ENCODE measurements around the gene SPACA9. TPM values are rescaled to one million over a fixed set of nuclear protein-coding genes. Genes with fewer than 3 reads are reported as not detected.
A peak's percentile ranks its signal among the peaks of the same experiment; 100 is the strongest.

The SPACA9 gene
- total RNA-seq, 2 donors from 2014 or later = 2.3 TPM; not detected in 1

DNA sequence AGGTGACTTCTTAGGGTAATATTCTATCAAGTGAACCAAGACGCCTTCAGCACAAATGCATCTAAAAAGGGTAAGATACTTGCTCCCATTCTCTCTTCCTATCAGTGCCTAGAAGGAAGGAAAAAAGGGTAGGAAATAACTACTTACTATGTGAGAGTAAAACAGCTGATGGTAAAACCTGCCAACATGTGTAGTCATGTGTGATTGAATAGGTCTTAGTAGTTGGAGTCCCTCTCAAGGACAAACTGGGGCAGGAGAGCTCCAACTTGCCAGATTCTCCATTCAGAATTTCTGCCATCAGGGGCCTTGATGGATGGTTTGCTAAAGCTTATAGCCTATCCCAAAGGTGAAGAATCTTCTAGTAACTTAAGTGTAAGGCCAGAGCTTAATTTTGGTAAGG, 60.5 kb downstream of the SPACA9 start:
- Histone ChIP-seq H3K4me1 (peaks cover 34% of the 10 kb centered on the region), H3K27ac (no peak overlapping the region), H3K4me3 (no peak overlapping the region), H3K36me3 (replicated peaks in 1 of 2; ENCODE audit: insufficient read depth in 1 of 2, low read depth in 2 of 2) (no peaks in the 10 kb centered on the region), H3K27me3 (no peaks in the 10 kb centered on the region), H3K9me3 (no peaks in the 10 kb centered on the region)
- WGBS, 2 donors = 42 to 45% methylated on average over 1 of the region's 1 CpG
- intact Hi-C loops (cut with DNase I) = no loop called here
- DNase-seq (peak in 1 of 4 donors; percentile 33), ATAC-seq (peak; percentile 43)
- TF ChIP-seq, protein P1, sequence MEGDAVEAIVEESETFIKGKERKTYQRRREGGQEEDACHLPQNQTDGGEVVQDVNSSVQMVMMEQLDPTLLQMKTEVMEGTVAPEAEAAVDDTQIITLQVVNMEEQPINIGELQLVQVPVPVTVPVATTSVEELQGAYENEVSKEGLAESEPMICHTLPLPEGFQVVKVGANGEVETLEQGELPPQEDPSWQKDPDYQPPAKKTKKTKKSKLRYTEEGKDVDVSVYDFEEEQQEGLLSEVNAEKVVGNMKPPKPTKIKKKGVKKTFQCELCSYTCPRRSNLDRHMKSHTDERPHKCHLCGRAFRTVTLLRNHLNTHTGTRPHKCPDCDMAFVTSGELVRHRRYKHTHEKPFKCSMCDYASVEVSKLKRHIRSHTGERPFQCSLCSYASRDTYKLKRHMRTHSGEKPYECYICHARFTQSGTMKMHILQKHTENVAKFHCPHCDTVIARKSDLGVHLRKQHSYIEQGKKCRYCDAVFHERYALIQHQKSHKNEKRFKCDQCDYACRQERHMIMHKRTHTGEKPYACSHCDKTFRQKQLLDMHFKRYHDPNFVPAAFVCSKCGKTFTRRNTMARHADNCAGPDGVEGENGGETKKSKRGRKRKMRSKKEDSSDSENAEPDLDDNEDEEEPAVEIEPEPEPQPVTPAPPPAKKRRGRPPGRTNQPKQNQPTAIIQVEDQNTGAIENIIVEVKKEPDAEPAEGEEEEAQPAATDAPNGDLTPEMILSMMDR (IDR thresholded peaks at IDR 0.05) = no peak
- no peak for TF ChIP-seq POLR2A (IDR thresholded peaks at IDR 0.05)

Other genes starting within 250 kb of the SPACA9 start
- gene DDX31, start 208.9 kb upstream of the SPACA9 start, total RNA-seq = 10 to 100 TPM in 1 of 2 donors, 1 to 10 TPM in 1; 8.6 to 15.6 TPM
- 1 to 10 TPM; 6.2 to 6.9 TPM for gene GTF3C4, start 208.4 kb upstream of the SPACA9 start, total RNA-seq
- under 1 TPM in 1 of 2 donors, not detected in 1; 0.26 TPM for gene AK8, start 614 bp upstream of the SPACA9 start, total RNA-seq
- 10 to 100 TPM; 44.1 to 47.1 TPM for gene TSC1, start 65.7 kb downstream of the SPACA9 start, total RNA-seq
- gene GFI1B, start 99.8 kb downstream of the SPACA9 start, total RNA-seq = not detected
- gene GTF3C5, start 152.1 kb downstream of the SPACA9 start, total RNA-seq = 10 to 100 TPM; 43.1 to 57.7 TPM
- gene CEL, start 183.1 kb downstream of the SPACA9 start, total RNA-seq = 1,000 to 10,000 TPM; 8,438 to 9,209 TPM
- gene RALGDS, start 242.3 kb downstream of the SPACA9 start, total RNA-seq = 10 to 100 TPM; 27.8 to 64.6 TPM